Measurements from ENCODE around the gene PIK3R4.

- no peak for TF ChIP-seq CTCF (conservative IDR thresholded peaks at IDR 0.05; ENCODE audit: low read length)
- TF ChIP-seq EZH2phosphoT487 (IDR thresholded peaks at IDR 0.05; ENCODE audit: borderline replicate concordance), result no peak
Observed at GRCh38 chr3:130737622-130738021, 9.0 kb downstream of the PIK3R4 start.
